K562 (cell line): Measurements from ENCODE around the gene JADE2. TPM values are rescaled to one million over a fixed set of nuclear protein-coding genes. Genes with fewer than 3 reads are reported as not detected.

Experiments
- BHLHE40 ChIP-seq: IDR thresholded peaks from 2 replicates; pipeline ENCODE4 v1.6.1; 2011; ENCODE audit warnings: low read length, improper control_type of control experiment
- DMBX1 ChIP-seq: fragments of 250-450 bp; sonication (Bioruptor Pico); IDR thresholded peaks from 2 replicates; pipeline ENCODE4 v1.8.0; 2022; ENCODE audit warnings: inconsistent platforms, mild to moderate bottlenecking, moderate library complexity, borderline replicate concordance
- FOXJ2 ChIP-seq: fragments of 200-800 bp; sonication (Bioruptor generic); IDR thresholded peaks from 2 replicates; pipeline ENCODE4 v1.6.1; 2016; ENCODE audit warnings: missing genetic modification characterization, missing compliant biosample characterization
- GTF2E2 ChIP-seq: fragments of 200-800 bp; sonication (Bioruptor generic); IDR thresholded peaks from 2 replicates; pipeline ENCODE4 v1.6.1; 2016; ENCODE audit warnings: missing genetic modification characterization, missing compliant biosample characterization
- NR2F6 ChIP-seq: fragments of 450-650 bp; formaldehyde crosslinking; IDR thresholded peaks from 2 replicates; pipeline ENCODE4 v1.4.0; 2020; ENCODE audit warnings: mild to moderate bottlenecking
- TAF1 ChIP-seq: IDR thresholded peaks from 2 replicates; pipeline ENCODE4 v1.6.1; 2011; ENCODE audit warnings: mild to moderate bottlenecking, low read length, moderate library complexity; ENCODE audit not compliant: insufficient read depth, control insufficient read depth, severe bottlenecking; ENCODE audit errors: extremely low read depth
- ZC3H4 ChIP-seq: sonication (generic); formaldehyde crosslinking; IDR thresholded peaks from 2 replicates; pipeline ENCODE4 v1.9.0; 2021; ENCODE audit warnings: missing genetic modification reagents, borderline replicate concordance
- ZNF175 ChIP-seq: fragments of 200-800 bp; sonication (Bioruptor generic); IDR thresholded peaks from 2 replicates; pipeline ENCODE4 v1.6.1; 2016; ENCODE audit warnings: low read depth, mild to moderate bottlenecking, missing genetic modification characterization, missing compliant biosample characterization
- ZNF586 ChIP-seq: fragments of 450-650 bp; formaldehyde crosslinking; conservative IDR thresholded peaks from 2 replicates; pipeline ENCODE4 v1.4.0; 2020; ENCODE audit warnings: mild to moderate bottlenecking, moderate library complexity
- polyA plus RNA-seq, 8 experiments: library from polyadenylated mRNA; depleted of rRNA in 4 of 8; stranded (reverse) in 5 of 8; unstranded in 3 of 8; fragments of >200 nt; fragmentation: Nextera tagmentation in 2 of 8; fragmentation: Illumina TruSeq in 1 of 8; extraction: Ambion mirVana in 2 of 8; extraction: Trizol in 1 of 8; gene quantifications; 2 replicates each; pipeline versions ENCODE4 v1.2.1 to v1.2.3, GENCODE V29; 2011 to 2014; ENCODE audit warnings: inconsistent platforms in 1 of 8, missing spikeins in 1 of 8
- total RNA-seq, 7 experiments: library from RNA; depleted of rRNA in 6 of 7; stranded (reverse); fragments of >200 nt in 6 of 7; fragmentation: Illumina TruSeq in 2 of 7; extraction: Trizol in 2 of 7; gene quantifications; 2 replicates each; pipeline versions ENCODE4 v1.2.1 to v1.2.3, GENCODE V29; 2011 to 2021; ENCODE audit warnings: low replicate concordance in 1 of 7
- TF ChIP-seq, protein P1 (sequence below): sonication (generic); formaldehyde crosslinking; IDR thresholded peaks from 2 replicates; pipeline ENCODE4 v1.4.0; 2020; ENCODE audit warnings: mild to moderate bottlenecking, missing genetic modification reagents
- TF ChIP-seq, protein P2 (sequence below): sonication (generic); formaldehyde crosslinking; IDR thresholded peaks from 2 replicates; pipeline ENCODE4 v1.8.0; 2023; ENCODE audit warnings: missing genetic modification reagents, mild to moderate bottlenecking, borderline replicate concordance
- TF ChIP-seq, protein P3 (sequence below): fragments of 200-800 bp; sonication (Bioruptor generic); IDR thresholded peaks from 2 replicates; pipeline ENCODE4 v1.6.1; 2017; ENCODE audit warnings: missing genetic modification characterization, missing compliant biosample characterization
- TF ChIP-seq, protein P4 (sequence below): fragments of 250-450 bp; sonication (Bioruptor Pico); IDR thresholded peaks from 2 replicates; pipeline ENCODE4 v1.5.0; 2021; ENCODE audit warnings: mild to moderate bottlenecking, moderate library complexity

The JADE2 gene
- total and polyA plus RNA-seq, 9 of the 15 experiments (the other 6 are each of a cell fraction or from before 2014, with no cell fraction given), result 0.50 to 23.3 (median 9.1) TPM

DNA sequence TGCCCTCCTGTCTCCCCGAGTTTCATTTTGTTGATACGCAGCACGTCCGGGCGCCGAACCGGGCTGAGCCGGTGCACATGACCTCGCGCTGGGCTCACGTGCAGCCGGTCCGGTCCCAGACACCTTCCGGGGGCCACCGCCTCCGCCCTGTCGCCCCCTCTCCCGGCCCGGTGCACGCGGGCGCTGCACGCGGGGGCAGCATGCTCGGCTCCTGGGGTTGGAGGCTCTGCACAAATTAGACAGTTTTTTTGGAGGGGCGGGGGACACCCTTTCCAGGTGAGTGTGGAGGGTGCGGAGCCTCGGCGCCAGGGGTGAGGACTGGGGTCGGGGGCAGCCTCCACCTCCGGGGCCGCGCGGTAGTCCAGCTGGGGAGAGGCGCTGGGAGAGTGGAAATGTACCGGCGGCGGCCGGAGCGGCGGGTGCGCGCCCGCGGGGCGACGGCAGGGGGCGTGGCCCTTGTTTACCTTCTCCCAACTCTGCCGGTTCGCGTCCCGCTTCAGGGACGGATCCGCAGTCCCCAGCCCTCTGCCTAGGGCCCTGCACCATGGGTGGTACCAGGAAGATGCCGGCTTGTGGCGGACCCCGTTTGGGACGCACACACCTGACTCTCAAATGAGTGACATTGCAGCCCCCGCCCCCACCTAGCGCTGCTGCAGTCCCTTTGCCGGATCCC lies 1.1 kb downstream of the JADE2 start (continued):
- TF ChIP-seq, protein P1, sequence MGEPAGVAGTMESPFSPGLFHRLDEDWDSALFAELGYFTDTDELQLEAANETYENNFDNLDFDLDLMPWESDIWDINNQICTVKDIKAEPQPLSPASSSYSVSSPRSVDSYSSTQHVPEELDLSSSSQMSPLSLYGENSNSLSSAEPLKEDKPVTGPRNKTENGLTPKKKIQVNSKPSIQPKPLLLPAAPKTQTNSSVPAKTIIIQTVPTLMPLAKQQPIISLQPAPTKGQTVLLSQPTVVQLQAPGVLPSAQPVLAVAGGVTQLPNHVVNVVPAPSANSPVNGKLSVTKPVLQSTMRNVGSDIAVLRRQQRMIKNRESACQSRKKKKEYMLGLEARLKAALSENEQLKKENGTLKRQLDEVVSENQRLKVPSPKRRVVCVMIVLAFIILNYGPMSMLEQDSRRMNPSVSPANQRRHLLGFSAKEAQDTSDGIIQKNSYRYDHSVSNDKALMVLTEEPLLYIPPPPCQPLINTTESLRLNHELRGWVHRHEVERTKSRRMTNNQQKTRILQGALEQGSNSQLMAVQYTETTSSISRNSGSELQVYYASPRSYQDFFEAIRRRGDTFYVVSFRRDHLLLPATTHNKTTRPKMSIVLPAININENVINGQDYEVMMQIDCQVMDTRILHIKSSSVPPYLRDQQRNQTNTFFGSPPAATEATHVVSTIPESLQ (CRISPR knock-in tag), result no peak
- peak; percentile 45 for TF ChIP-seq TAF1
- TF ChIP-seq BHLHE40, result peak; percentile 94
- no peak for TF ChIP-seq ZNF586 (CRISPR knock-in tag)
- TF ChIP-seq, protein P2, sequence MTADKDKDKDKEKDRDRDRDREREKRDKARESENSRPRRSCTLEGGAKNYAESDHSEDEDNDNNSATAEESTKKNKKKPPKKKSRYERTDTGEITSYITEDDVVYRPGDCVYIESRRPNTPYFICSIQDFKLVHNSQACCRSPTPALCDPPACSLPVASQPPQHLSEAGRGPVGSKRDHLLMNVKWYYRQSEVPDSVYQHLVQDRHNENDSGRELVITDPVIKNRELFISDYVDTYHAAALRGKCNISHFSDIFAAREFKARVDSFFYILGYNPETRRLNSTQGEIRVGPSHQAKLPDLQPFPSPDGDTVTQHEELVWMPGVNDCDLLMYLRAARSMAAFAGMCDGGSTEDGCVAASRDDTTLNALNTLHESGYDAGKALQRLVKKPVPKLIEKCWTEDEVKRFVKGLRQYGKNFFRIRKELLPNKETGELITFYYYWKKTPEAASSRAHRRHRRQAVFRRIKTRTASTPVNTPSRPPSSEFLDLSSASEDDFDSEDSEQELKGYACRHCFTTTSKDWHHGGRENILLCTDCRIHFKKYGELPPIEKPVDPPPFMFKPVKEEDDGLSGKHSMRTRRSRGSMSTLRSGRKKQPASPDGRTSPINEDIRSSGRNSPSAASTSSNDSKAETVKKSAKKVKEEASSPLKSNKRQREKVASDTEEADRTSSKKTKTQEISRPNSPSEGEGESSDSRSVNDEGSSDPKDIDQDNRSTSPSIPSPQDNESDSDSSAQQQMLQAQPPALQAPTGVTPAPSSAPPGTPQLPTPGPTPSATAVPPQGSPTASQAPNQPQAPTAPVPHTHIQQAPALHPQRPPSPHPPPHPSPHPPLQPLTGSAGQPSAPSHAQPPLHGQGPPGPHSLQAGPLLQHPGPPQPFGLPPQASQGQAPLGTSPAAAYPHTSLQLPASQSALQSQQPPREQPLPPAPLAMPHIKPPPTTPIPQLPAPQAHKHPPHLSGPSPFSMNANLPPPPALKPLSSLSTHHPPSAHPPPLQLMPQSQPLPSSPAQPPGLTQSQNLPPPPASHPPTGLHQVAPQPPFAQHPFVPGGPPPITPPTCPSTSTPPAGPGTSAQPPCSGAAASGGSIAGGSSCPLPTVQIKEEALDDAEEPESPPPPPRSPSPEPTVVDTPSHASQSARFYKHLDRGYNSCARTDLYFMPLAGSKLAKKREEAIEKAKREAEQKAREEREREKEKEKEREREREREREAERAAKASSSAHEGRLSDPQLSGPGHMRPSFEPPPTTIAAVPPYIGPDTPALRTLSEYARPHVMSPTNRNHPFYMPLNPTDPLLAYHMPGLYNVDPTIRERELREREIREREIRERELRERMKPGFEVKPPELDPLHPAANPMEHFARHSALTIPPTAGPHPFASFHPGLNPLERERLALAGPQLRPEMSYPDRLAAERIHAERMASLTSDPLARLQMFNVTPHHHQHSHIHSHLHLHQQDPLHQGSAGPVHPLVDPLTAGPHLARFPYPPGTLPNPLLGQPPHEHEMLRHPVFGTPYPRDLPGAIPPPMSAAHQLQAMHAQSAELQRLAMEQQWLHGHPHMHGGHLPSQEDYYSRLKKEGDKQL (CRISPR knock-in tag), result no peak
- 0 out of 2 replicates have a peak, but pooled peaks have one; percentile 69 for TF ChIP-seq ZC3H4 (CRISPR knock-in tag)
- TF ChIP-seq, protein P3, sequence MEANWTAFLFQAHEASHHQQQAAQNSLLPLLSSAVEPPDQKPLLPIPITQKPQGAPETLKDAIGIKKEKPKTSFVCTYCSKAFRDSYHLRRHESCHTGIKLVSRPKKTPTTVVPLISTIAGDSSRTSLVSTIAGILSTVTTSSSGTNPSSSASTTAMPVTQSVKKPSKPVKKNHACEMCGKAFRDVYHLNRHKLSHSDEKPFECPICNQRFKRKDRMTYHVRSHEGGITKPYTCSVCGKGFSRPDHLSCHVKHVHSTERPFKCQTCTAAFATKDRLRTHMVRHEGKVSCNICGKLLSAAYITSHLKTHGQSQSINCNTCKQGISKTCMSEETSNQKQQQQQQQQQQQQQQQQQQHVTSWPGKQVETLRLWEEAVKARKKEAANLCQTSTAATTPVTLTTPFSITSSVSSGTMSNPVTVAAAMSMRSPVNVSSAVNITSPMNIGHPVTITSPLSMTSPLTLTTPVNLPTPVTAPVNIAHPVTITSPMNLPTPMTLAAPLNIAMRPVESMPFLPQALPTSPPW, result no peak
- TF ChIP-seq FOXJ2 (tag), result peak; percentile 94
- no peak for TF ChIP-seq GTF2E2 (tag)
- TF ChIP-seq, protein P4, sequence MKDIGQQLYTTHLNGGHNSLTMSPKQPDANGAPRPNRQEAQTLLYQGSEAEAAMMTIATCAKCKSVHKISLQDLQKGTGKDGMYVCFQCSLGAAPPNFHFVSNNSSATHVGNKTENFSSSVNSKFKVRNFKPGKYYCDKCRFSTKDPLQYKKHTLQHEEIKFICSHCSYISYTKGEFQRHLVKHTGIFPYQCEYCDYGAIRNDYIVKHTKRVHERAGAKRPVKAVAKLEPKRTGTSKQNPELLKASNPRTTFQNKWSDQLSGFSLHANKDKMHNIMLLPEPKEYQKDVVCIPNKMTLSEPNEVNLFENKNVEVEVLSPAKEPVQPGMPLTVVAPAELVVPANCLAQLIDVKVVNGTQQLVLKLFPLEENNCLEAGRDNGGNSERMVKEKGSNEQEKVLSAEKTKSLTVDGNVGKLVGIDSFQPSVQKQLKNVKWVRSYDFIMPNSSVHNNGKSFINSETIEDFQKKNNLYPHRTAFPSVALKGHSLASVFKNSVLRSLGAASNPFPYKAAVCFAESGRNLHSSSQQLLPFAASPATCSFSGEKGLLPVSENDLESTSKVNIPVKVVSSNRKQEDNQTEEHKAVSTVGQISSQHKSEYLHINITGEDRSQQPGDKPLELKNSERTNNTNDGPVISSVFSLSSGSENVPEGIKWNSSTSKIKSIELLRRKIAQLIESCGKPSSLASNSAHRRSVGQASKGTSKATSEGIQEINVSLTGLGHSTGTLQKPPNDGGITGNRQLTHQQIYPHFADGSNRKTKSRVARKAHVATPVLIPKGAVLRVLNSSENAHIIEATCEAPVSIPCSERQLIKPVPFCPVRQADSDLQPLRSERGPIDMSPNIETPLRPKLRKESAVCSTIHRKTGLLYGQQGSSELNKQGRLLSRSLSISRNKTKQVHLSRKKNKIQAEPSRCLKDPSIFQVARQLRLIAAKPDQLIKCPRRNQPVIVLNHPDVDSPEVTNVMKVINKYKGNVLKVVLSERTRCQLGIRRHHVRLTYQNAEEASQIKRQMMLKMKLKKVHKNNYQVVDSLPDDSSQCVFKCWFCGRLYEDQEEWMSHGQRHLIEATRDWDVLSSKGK, result no peak
- 0 out of 2 replicates have a peak, but pooled peaks have one; percentile 41 for TF ChIP-seq DMBX1 (CRISPR knock-in tag)
- no peak for TF ChIP-seq NR2F6 (CRISPR knock-in tag)
- no peak for TF ChIP-seq ZNF175 (CRISPR knock-in tag)
